Large intestine (tissue), 3 donors: Measurements from ENCODE around the gene TNIP1. TPM values are rescaled to one million over a fixed set of nuclear protein-coding genes. Genes with fewer than 3 reads are reported as not detected.

Experiments
- DNase-seq, 2 donors: peaks; one replicate each; pipeline versions ENCODE4 v3.0.0 to v3.0.0-alpha.2; 2013
- H3K27ac ChIP-seq: one replicate; pipeline ENCODE4 v1.5.1; 2013; ENCODE audit warnings: low read length
- H3K27me3 ChIP-seq: 2 replicates; pipeline ENCODE4 v1.6.1; 2013; ENCODE audit warnings: low read length; ENCODE audit not compliant: control insufficient read depth, insufficient read depth
- H3K36me3 ChIP-seq: 2 replicates; pipeline ENCODE4 v1.6.1; 2013; ENCODE audit warnings: low read length; ENCODE audit not compliant: control insufficient read depth, insufficient read depth
- H3K4me1 ChIP-seq: one replicate; pipeline ENCODE4 v1.6.1; 2013; ENCODE audit warnings: low read length; ENCODE audit not compliant: control insufficient read depth, insufficient read depth
- H3K4me3 ChIP-seq: one replicate; pipeline ENCODE4 v1.5.1; 2013; ENCODE audit warnings: low read length
- H3K9me3 ChIP-seq: one replicate; pipeline ENCODE4 v1.6.1; 2013; ENCODE audit warnings: mild to moderate bottlenecking, low read depth, low read length, moderate library complexity; ENCODE audit not compliant: control insufficient read depth
- WGBS: methylation state at CpG from one replicate; pipeline ENCODE4 v1.1.5; 2013; ENCODE audit warnings: low lambda C conversion rate; ENCODE audit not compliant: insufficient coverage; 5-methylcytosine and 5-hydroxymethylcytosine counted together
- polyA plus RNA-seq: library from polyadenylated mRNA; unstranded; fragments of 120-200 nt; gene quantifications from one replicate; pipeline ENCODE4 v1.2.1, GENCODE V29; 2013

TNIP1 gene
- polyA plus RNA-seq, 1 donor = 69.0 TPM

GRCh38 chr5:151015974-151016587 lies 64.8 kb downstream of the TNIP1 start:
- H3K36me3 ChIP-seq = no peaks in the 10 kb centered on the region

GRCh38 chr5:151014680-151015343 lies 66.0 kb downstream of the TNIP1 start:
- DNase-seq = peak; percentile 65 to 86
- no peaks in the 10 kb centered on the region for H3K27me3 ChIP-seq
- peak overlapping the region; percentile 67 for H3K27ac ChIP-seq
- peaks cover 26% of the 10 kb centered on the region for H3K4me1 ChIP-seq
- no CpG with 5 or more reads among the region's 4 CpGs for WGBS
- H3K9me3 ChIP-seq = no peaks in the 10 kb centered on the region
- H3K4me3 ChIP-seq = no peak overlapping the region
- no peaks in the 10 kb centered on the region for H3K36me3 ChIP-seq

More at GRCh38 chr5:151015974-151016587, 64.8 kb downstream of the TNIP1 start:
- Histone ChIP-seq H3K4me1 (peaks cover 26% of the 10 kb centered on the region), H3K27ac (peak overlapping the region; percentile 67), H3K27me3 (no peaks in the 10 kb centered on the region), H3K9me3 (no peaks in the 10 kb centered on the region), H3K4me3 (no peak overlapping the region)
- 76% methylated on average over 3 of the region's 7 CpGs for WGBS
- DNase-seq = peak in 1 of 2 donors; percentile 56

GRCh38 chr5:151012862-151013261 lies 68.0 kb downstream of the TNIP1 start:
- no peak for DNase-seq
- no peak overlapping the region for H3K4me3 ChIP-seq
- no peak overlapping the region for H3K27ac ChIP-seq
- 83% methylated on average over 1 of the region's 6 CpGs for WGBS
- H3K36me3 ChIP-seq = no peaks in the 10 kb centered on the region
- no peaks in the 10 kb centered on the region for H3K27me3 ChIP-seq
- no peaks in the 10 kb centered on the region for H3K9me3 ChIP-seq
- peaks cover 21% of the 10 kb centered on the region for H3K4me1 ChIP-seq

GRCh38 chr5:151008906-151009305 lies 71.9 kb downstream of the TNIP1 start:
- WGBS = no CpG with 5 or more reads among the region's 4 CpGs
- Histone ChIP-seq H3K9me3 (no peaks in the 10 kb centered on the region), H3K4me3 (no peak overlapping the region), H3K4me1 (peaks cover 19% of the 10 kb centered on the region), H3K36me3 (no peaks in the 10 kb centered on the region), H3K27ac (no peak overlapping the region), H3K27me3 (no peaks in the 10 kb centered on the region)
- no peak for DNase-seq

- 83% methylated on average over 1 of the region's 2 CpGs for WGBS
- DNase-seq = no peak
- peaks cover 19% of the 10 kb centered on the region for H3K4me1 ChIP-seq
- H3K9me3 ChIP-seq = no peaks in the 10 kb centered on the region
- H3K27me3 ChIP-seq = no peaks in the 10 kb centered on the region
- no peak overlapping the region for H3K4me3 ChIP-seq
- no peak overlapping the region for H3K27ac ChIP-seq
- no peaks in the 10 kb centered on the region for H3K36me3 ChIP-seq
Measured at GRCh38 chr5:151008210-151008491, 72.7 kb downstream of the TNIP1 start.

- no peaks in the 10 kb centered on the region for H3K9me3 ChIP-seq
- H3K27ac ChIP-seq = no peak overlapping the region
- DNase-seq = no peak
- H3K27me3 ChIP-seq = no peaks in the 10 kb centered on the region
- H3K4me1 ChIP-seq = peaks cover 19% of the 10 kb centered on the region
- 100% methylated on average over 2 of the region's 7 CpGs for WGBS
- H3K36me3 ChIP-seq = no peaks in the 10 kb centered on the region
- no peak overlapping the region for H3K4me3 ChIP-seq
Measured at GRCh38 chr5:151007430-151008209, 73.2 kb downstream of the TNIP1 start.

- Histone ChIP-seq H3K4me3 (no peak overlapping the region), H3K27me3 (no peaks in the 10 kb centered on the region), H3K27ac (peak overlapping the region; percentile 7), H3K9me3 (no peaks in the 10 kb centered on the region), H3K4me1 (peaks cover 19% of the 10 kb centered on the region), H3K36me3 (no peaks in the 10 kb centered on the region)
- WGBS = 100% methylated on average over 1 of the region's 5 CpGs
- no peak for DNase-seq
Measured at GRCh38 chr5:151006704-151007334, 74.0 kb downstream of the TNIP1 start.

GRCh38 chr5:151005950-151006576 lies 74.8 kb downstream of the TNIP1 start:
- WGBS = no CpG with 5 or more reads among the region's 7 CpGs
- Histone ChIP-seq H3K27ac (peak overlapping the region; percentile 7), H3K9me3 (no peaks in the 10 kb centered on the region), H3K4me1 (peaks cover 19% of the 10 kb centered on the region), H3K36me3 (no peaks in the 10 kb centered on the region), H3K4me3 (no peak overlapping the region), H3K27me3 (no peaks in the 10 kb centered on the region)
- peak; percentile 71 to 75 for DNase-seq

- Histone ChIP-seq H3K4me3 (no peak overlapping the region), H3K9me3 (no peaks in the 10 kb centered on the region), H3K36me3 (no peaks in the 10 kb centered on the region), H3K27me3 (no peaks in the 10 kb centered on the region), H3K27ac (peak overlapping the region; percentile 7), H3K4me1 (peaks cover 19% of the 10 kb centered on the region)
- whole genome bisulfite sequencing = no CpG with 5 or more reads among the region's 5 CpGs
- DNase-seq = no peak
Measured at GRCh38 chr5:151005187-151005949, 75.5 kb downstream of the TNIP1 start.
